Spinal cord (tissue), 10 donors: ENCODE data around the gene TCF20. TPM values are rescaled to one million over a fixed set of nuclear protein-coding genes. Genes with fewer than 3 reads are reported as not detected.

Experiments
- DNase-seq, 6 donors: peaks; one replicate each; pipeline versions ENCODE4 v3.0.0 to v3.0.0-alpha.2; 2013 to 2015; ENCODE audit warnings: low spot score in 6 of 6, low read depth in 4 of 6
- H3K27ac ChIP-seq: one replicate; pipeline ENCODE4 v1.5.1; 2013; ENCODE audit warnings: low read depth, low read length, control low read depth
- H3K27me3 ChIP-seq: one replicate; pipeline ENCODE4 v1.6.1; 2013; ENCODE audit warnings: low read length; ENCODE audit not compliant: control insufficient read depth, insufficient read depth
- H3K36me3 ChIP-seq: one replicate; pipeline ENCODE4 v1.6.1; 2013; ENCODE audit warnings: low read length; ENCODE audit not compliant: control insufficient read depth, insufficient read depth
- H3K4me1 ChIP-seq: one replicate; pipeline ENCODE4 v1.6.1; 2013; ENCODE audit warnings: low read length; ENCODE audit not compliant: control insufficient read depth, insufficient read depth
- H3K4me3 ChIP-seq: one replicate; pipeline ENCODE4 v1.5.1; 2013; ENCODE audit warnings: low read depth, low read length, control low read depth
- H3K9me3 ChIP-seq: one replicate; pipeline ENCODE4 v1.6.1; 2013; ENCODE audit warnings: low read length; ENCODE audit not compliant: control insufficient read depth, insufficient read depth
- WGBS: methylation state at CpG from one replicate; pipeline ENCODE4 v1.1.5; 2013; ENCODE audit warnings: missing lambda C conversion rate; ENCODE audit not compliant: insufficient coverage; 5-methylcytosine and 5-hydroxymethylcytosine counted together
- polyA plus RNA-seq, 2 donors: library from polyadenylated mRNA; unstranded; fragments of 120-200 nt; gene quantifications; one replicate each; pipeline ENCODE4 v1.2.1, GENCODE V29; 2013; ENCODE audit not compliant: insufficient read length in 2 of 2
- total RNA-seq, 2 donors: library from RNA; depleted of rRNA in 1 of 2; stranded (reverse); fragments of 120-200 nt in 1 of 2; fragments of >200 nt in 1 of 2; gene quantifications; one replicate each; pipeline versions ENCODE4 v1.2.3 to v1.2.4, GENCODE V29; 2013 to 2014
- donor health status: healthy.

The TCF20 gene
- total and polyA plus RNA-seq, 4 donors = 25.3 to 32.0 (median 29.5) TPM

DNA sequence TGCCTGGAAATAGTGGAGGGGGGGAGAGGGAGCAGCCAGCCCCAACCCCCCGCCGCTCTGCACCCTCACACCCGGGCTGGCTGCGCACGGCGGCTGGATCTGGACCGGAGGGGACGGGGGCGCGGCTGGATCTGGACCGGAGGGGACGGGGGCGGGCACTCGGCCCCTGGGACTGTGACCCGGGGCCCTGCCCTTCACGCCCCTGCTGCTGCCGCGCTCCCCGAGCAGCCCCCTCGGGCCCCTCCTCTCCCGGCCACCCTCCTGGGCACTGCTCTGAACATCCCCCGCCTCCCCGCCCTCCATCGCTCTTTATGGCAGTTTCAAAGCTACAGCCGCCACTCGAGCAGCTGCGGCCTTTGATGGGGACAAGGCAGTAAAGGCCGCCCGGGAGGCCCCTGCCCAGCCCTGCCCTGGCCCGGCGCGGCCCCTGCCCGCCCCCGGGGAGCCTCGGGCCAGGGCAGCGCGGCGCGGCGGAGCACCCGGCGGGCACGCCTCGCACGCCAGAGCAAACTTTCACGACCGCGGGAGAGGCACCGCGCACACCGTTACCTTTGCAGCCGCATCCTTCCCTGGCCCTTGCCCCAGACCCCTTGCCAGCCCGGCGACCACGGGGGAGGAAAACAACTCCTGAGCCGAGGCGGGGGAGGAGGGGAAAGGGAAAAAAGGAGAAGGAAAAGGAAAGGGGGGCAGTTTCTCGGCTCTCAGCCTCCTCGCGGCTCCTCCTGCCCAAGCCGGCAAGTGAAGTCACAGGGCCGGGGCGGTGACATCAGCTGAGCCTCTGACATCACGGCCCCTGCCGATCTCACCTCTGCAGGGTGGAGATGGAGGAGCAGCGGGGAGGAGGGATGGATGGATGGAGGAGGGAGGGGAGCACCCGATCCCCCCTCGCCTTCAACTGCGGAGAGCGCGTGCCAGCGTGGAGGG, 13.1 kb upstream of the TCF20 start:
- Histone ChIP-seq H3K9me3 (no peaks in the 10 kb centered on the region), H3K27ac (peak overlapping the region; percentile 65), H3K27me3 (peaks cover 10% of the 10 kb centered on the region), H3K4me1 (peaks cover 50% of the 10 kb centered on the region), H3K36me3 (peaks cover 8% of the 10 kb centered on the region), H3K4me3 (peak overlapping the region; percentile 22)
- WGBS = 2% methylated on average over 68 of the region's 72 CpGs
- peak in 2 of 6 donors; percentile 77 to 82 for DNase-seq

DNA sequence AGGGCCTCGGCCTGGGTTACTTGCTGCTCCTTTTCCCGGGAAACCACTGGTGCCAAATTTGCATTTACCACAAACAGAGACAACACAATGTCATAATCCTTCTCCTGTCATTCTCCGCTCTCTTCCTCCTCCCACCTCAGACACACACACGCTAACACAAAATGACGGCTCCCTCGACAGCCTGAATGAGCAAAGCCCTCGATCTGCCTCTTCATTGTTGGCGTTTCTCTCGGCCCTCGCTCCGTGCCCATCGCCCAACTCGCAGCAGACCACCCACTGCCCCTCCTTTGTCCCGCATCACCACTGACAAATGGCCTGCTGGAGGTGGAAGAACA, 12.5 kb upstream of the TCF20 start:
- WGBS = 5% methylated on average over 9 of the region's 14 CpGs
- Histone ChIP-seq H3K9me3 (no peaks in the 10 kb centered on the region), H3K4me3 (peak overlapping the region; percentile 22), H3K4me1 (peaks cover 55% of the 10 kb centered on the region), H3K27me3 (peaks cover 10% of the 10 kb centered on the region), H3K27ac (peak overlapping the region; percentile 65), H3K36me3 (peaks cover 8% of the 10 kb centered on the region)
- DNase-seq = peak in 2 of 6 donors; percentile 77 to 90

DNA sequence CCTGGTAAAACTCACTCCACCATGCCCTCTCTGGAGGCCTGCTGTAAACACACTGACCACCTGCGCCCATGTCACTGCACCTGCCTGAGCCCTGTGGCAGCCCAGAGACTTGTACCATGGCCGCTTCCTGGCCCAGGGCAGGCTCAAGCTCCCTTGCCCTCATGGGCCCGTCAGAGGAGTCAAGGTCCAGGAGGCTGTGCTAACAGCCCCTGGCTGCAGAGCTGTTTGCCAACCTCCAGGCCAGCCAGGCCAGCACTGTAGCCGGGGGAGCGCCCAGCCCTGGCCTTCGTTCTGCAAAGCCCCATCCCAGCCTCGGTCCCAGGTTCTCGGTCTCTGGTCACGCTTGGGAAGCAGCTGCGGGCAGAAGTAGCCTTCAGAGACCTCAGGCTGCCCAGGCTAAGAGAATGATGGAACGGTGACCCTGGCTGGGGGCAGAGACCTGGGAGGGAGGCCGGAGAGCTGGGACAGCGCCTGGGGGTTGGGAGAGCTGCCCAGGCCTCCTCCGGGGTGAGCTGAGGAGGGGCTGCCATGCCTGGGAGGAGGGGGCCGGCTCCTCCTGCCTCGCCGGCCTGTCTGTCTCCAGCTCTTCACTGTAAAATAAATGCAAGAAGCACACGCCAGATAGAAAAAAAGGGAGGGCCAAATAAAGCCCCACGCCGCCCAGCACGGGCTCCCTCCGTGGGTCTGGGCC, 11.9 kb upstream of the TCF20 start:
- Histone ChIP-seq H3K9me3 (no peaks in the 10 kb centered on the region), H3K4me3 (peak overlapping the region; percentile 22), H3K4me1 (peaks cover 57% of the 10 kb centered on the region), H3K27me3 (peaks cover 10% of the 10 kb centered on the region), H3K27ac (peak overlapping the region; percentile 65), H3K36me3 (peaks cover 8% of the 10 kb centered on the region)
- WGBS = 37% methylated on average over 21 of the region's 22 CpGs
- DNase-seq = no peak

DNA sequence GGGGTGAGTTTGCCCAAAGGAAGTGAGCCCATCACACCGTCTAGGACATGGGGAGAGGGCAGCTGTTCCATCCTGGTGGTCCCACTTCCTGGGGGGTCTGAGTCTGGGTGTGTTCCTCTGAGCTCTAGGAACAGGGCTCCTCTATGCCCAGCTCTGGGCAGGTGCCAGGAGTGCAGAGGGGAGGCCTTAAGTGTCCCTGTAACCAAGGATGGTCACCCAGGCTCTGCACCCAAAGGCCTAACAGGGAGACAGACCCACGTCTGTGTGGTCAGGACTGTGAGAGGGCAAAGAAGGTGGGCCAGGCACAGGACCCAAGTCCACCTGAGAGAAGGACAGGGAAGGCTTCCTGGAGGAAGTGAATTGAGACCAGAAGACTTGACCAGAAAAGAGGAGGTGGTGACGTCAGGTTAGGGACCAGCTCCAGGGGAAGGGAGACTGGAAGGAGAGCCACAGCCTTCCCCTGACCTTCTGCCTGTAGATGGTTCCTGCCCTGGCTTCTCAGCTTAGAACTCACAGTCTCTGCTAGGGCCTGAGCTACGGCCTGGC, 11.3 kb upstream of the TCF20 start:
- Histone ChIP-seq H3K4me3 (no peak overlapping the region), H3K36me3 (peaks cover 8% of the 10 kb centered on the region), H3K27me3 (peaks cover 10% of the 10 kb centered on the region), H3K4me1 (peaks cover 57% of the 10 kb centered on the region), H3K9me3 (no peaks in the 10 kb centered on the region), H3K27ac (no peak overlapping the region)
- WGBS = 69% methylated on average over 4 of the region's 4 CpGs
- DNase-seq = no peak

DNA sequence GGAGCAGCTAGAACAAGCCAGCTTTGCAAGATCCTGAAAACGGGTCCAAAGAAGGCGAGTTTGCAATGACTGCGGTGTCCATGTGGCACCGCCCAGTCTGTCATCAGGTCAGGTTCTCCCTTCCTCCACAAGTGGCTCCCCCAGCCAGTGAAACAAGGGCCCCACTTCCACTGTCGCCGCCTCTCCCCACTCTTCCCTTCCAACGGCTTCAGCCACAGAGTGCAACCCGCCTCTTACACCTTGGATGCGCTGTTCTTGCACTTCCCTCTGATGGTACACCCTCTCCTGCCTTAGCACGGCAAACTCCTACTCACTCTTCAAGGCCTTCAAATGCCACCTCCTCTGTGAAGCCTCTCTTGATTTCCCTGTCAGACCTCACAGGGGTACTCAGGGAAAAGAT, 10.8 kb upstream of the TCF20 start:
- over 99% methylated on average over 9 of the region's 10 CpGs for WGBS
- peaks cover 10% of the 10 kb centered on the region for H3K27me3 ChIP-seq
- H3K36me3 ChIP-seq = peaks cover 8% of the 10 kb centered on the region
- H3K4me1 ChIP-seq = peaks cover 61% of the 10 kb centered on the region
- no peak overlapping the region for H3K4me3 ChIP-seq
- no peak overlapping the region for H3K27ac ChIP-seq
- no peak for DNase-seq
- H3K9me3 ChIP-seq = no peaks in the 10 kb centered on the region

DNA sequence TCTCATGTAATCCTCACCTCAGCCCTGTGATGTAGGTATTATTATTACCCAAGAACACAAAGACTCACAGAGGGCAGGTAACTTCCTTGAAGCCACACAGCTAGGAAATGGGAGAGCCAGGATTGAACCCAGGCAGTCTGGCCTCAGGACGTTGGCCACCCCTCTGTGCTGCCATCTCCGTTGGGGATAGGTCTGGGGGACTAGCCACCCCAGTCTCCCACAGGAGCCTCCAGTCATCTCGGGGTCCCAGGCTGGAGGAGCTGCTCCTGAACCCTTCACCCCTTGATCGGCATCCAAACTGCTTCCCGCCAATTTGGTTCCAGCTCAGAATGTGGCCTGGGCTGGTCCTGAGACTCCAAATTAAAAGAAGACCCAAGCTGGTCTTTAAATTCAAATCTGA, 10.4 kb upstream of the TCF20 start:
- no peak overlapping the region for H3K27ac ChIP-seq
- H3K4me3 ChIP-seq = no peak overlapping the region
- H3K27me3 ChIP-seq = peaks cover 10% of the 10 kb centered on the region
- peaks cover 8% of the 10 kb centered on the region for H3K36me3 ChIP-seq
- no peaks in the 10 kb centered on the region for H3K9me3 ChIP-seq
- 82% methylated on average over 4 of the region's 5 CpGs for WGBS
- peaks cover 65% of the 10 kb centered on the region for H3K4me1 ChIP-seq
- no peak for DNase-seq

DNA sequence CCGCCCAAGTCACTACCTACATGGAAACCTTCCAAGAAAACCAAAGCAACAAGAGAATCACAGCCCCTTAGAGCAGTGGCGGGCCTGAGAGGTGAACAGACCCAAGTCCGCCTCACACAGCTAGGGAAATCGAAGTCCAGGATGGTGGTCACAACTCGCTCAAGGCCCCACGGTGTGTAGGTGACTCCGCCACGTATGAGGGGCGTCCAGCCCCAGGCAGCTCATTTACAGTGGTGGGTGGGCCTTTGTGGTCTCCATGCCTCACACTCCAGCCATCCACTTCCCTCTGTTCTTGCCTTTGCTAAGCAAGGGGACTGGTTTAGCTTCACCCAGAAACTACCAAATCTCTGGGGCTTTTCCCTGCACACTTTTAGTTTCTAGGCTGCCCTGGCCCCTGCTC, 9.7 kb upstream of the TCF20 start:
- H3K4me1 ChIP-seq = peaks cover 72% of the 10 kb centered on the region
- 91% methylated on average over 9 of the region's 9 CpGs for WGBS

DNA sequence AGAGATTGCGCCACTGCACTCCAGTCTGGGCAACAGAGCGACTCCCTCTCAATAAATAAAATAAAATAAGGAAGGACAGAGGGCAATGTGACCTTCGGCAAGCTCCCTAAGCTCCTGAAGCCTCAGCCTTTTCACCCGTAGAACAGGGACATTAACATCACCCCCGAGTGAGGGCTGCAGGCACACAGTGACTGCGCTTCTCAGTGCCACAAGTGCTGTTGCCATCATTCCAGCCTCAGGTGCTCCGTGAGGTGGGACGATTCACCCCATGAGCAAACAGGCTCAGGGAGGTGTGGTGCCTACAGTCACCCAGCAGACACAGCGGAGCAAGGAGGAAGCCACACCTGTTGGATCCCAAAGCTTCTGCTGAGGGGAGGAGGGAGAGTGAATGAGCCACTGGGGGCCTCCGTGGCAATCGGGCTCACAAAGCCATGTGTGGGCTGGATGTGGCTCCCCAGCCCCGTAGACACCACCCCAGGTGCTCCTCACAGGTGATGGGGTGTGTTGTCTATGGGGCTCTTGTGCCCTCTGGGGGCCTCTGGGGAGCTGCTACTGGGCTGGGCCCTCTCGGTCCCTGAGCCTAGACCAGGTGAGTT, 9.1 kb upstream of the TCF20 start:
- peaks cover 9% of the 10 kb centered on the region for H3K36me3 ChIP-seq
- H3K9me3 ChIP-seq = no peaks in the 10 kb centered on the region
- 84% methylated on average over 11 of the region's 13 CpGs for WGBS
- no peak overlapping the region for H3K4me3 ChIP-seq
- peaks cover 9% of the 10 kb centered on the region for H3K27me3 ChIP-seq
- peaks cover 66% of the 10 kb centered on the region for H3K4me1 ChIP-seq
- DNase-seq = no peak
- H3K27ac ChIP-seq = no peak overlapping the region

More for the DNA sequence above, 9.7 kb upstream of the TCF20 start:
- H3K27ac ChIP-seq = no peak overlapping the region
- H3K4me3 ChIP-seq = no peak overlapping the region
- H3K36me3 ChIP-seq = peaks cover 10% of the 10 kb centered on the region
- no peaks in the 10 kb centered on the region for H3K9me3 ChIP-seq
- H3K27me3 ChIP-seq = peaks cover 10% of the 10 kb centered on the region
- DNase-seq = no peak

DNA sequence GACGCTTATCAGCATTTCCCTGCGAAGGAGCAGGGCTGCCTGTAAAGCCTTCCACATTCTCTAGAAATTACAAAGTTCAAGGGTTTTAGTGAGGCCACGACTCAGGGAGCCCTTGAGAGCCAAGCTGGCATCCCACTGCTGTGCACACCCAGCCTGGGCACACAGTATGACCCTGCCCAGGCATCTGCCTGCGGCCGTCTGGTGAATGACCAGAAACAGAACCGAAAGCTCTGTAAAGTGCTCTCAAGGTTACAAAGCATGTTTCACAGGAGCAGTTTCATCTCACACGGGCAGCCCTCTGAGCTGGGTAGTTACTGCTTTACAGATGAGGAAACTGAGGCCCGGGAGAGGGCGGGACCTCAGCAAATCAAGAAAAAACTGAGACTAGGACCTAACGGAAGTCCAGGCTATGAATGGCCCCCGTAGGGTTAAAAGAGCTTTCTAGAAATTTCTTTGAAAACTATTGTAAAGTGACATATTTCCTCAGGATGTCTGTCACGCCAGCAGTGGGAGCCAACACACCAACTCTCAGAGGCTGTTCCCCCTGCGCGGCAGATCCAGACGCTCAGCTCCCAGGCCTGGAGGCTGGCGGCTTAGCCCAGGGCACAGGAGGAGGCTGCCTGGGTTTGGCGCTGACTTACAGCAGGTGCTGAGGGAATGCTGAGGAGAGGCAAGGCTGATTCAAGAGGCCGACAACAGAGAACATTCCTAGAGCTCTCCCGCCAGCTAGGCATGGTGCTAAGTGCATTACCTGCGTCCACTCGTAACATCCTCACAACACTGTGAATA, 7.7 kb upstream of the TCF20 start:
- WGBS = 73% methylated on average over 14 of the region's 21 CpGs
- Histone ChIP-seq H3K36me3 (peaks cover 9% of the 10 kb centered on the region), H3K9me3 (no peaks in the 10 kb centered on the region), H3K27me3 (no peaks in the 10 kb centered on the region), H3K27ac (no peak overlapping the region), H3K4me3 (no peak overlapping the region), H3K4me1 (peaks cover 62% of the 10 kb centered on the region)
- peak in 2 of 6 donors; percentile 79 to 82 for DNase-seq
